Measurements from ENCODE around the gene ETS2. TPM values are rescaled to one million over a fixed set of nuclear protein-coding genes. Genes with fewer than 3 reads are reported as not detected.

The ETS2 gene
- total RNA-seq, 1 experiment from 2014 or later: 132 TPM

GRCh38 chr21:38810034-38810825 lies 4.5 kb downstream of the ETS2 start:
- peak overlapping the region; percentile 76 to 84 for H3K4me3 ChIP-seq (ENCODE audit: low read depth in 2 of 2, low read length in 2 of 2)
- H3K36me3 ChIP-seq (ENCODE audit: control insufficient read depth, insufficient read depth, low read length): peaks cover 26% of the 10 kb centered on the region
- BruUV-seq (replicated peaks): no TSS peak
- H3K27ac ChIP-seq (ENCODE audit: low read length): peak overlapping the region; percentile 93
- in situ Hi-C loops (cut with HindIII; ENCODE audit: low pct_unique_long_range_greater_than_20kb, low sequenced_read_pairs): no loop called here
- no peaks in the 10 kb centered on the region for H3K9me3 ChIP-seq (ENCODE audit: control insufficient read depth, insufficient read depth, low read depth, low read length)
- ATAC-seq (no peak), DNase-seq (ENCODE audit: low read depth, low spot score) (no peak)
- ChIA-PET CTCF (no interaction called here), POLR2A (interaction anchor here (1.0 to 1.2 kb wide), 2 partner anchors 22 to 48 kb away, joined by 3 to 4 read pairs; no protein-coding TSS in a partner anchor)
- TF ChIP-seq CTCF (IDR thresholded peaks at IDR 0.05) (no peak), SIN3A (IDR thresholded peaks at IDR 0.05; ENCODE audit: borderline replicate concordance, insufficient read depth, low read depth, low read length) (no peak), POLR2AphosphoS5 (IDR thresholded peaks at IDR 0.05; ENCODE audit: low read depth, low read length) (no peak; the same call in 1 of the 2 replicates), TCF7L2 (IDR thresholded peaks at IDR 0.05; ENCODE audit: low read depth, low read length) (no peak)
- TF ChIP-seq, protein P1, sequence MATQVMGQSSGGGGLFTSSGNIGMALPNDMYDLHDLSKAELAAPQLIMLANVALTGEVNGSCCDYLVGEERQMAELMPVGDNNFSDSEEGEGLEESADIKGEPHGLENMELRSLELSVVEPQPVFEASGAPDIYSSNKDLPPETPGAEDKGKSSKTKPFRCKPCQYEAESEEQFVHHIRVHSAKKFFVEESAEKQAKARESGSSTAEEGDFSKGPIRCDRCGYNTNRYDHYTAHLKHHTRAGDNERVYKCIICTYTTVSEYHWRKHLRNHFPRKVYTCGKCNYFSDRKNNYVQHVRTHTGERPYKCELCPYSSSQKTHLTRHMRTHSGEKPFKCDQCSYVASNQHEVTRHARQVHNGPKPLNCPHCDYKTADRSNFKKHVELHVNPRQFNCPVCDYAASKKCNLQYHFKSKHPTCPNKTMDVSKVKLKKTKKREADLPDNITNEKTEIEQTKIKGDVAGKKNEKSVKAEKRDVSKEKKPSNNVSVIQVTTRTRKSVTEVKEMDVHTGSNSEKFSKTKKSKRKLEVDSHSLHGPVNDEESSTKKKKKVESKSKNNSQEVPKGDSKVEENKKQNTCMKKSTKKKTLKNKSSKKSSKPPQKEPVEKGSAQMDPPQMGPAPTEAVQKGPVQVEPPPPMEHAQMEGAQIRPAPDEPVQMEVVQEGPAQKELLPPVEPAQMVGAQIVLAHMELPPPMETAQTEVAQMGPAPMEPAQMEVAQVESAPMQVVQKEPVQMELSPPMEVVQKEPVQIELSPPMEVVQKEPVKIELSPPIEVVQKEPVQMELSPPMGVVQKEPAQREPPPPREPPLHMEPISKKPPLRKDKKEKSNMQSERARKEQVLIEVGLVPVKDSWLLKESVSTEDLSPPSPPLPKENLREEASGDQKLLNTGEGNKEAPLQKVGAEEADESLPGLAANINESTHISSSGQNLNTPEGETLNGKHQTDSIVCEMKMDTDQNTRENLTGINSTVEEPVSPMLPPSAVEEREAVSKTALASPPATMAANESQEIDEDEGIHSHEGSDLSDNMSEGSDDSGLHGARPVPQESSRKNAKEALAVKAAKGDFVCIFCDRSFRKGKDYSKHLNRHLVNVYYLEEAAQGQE (IDR thresholded peaks at IDR 0.05; ENCODE audit: insufficient read depth in 1 of 2, low read depth in 2 of 2, low read length in 1 of 2): no peak
- no peaks in the 10 kb centered on the region for H3K27me3 ChIP-seq (ENCODE audit: control insufficient read depth, insufficient read depth, low read length)
- H3K4me1 ChIP-seq (ENCODE audit: control insufficient read depth, insufficient read depth, low read length): peaks cover 45% of the 10 kb centered on the region
- intact Hi-C loops (cut with micrococcal nuclease; ENCODE audit: unreplicated experiment): no loop called here

GRCh38 chr21:38810826-38811164 lies 5.1 kb downstream of the ETS2 start:
- in situ Hi-C loops (cut with HindIII; ENCODE audit: low pct_unique_long_range_greater_than_20kb, low sequenced_read_pairs) (no loop called here), intact Hi-C loops (cut with micrococcal nuclease; ENCODE audit: unreplicated experiment) (no loop called here)
- Histone ChIP-seq H3K36me3 (ENCODE audit: control insufficient read depth, insufficient read depth, low read length) (peaks cover 26% of the 10 kb centered on the region), H3K9me3 (ENCODE audit: control insufficient read depth, insufficient read depth, low read depth, low read length) (no peaks in the 10 kb centered on the region), H3K4me3 (ENCODE audit: low read depth in 2 of 2, low read length in 2 of 2) (peak overlapping the region; percentile 76 to 84), H3K27me3 (ENCODE audit: control insufficient read depth, insufficient read depth, low read length) (no peaks in the 10 kb centered on the region), H3K27ac (ENCODE audit: low read length) (peak overlapping the region; percentile 93), H3K4me1 (ENCODE audit: control insufficient read depth, insufficient read depth, low read length) (peaks cover 49% of the 10 kb centered on the region)
- ChIA-PET POLR2A (interaction anchor here (0.6 to 1.2 kb wide), 3 partner anchors 21 to 79 kb away, joined by 3 read pairs; no protein-coding TSS in a partner anchor), CTCF (no interaction called here)
- BruUV-seq (replicated peaks): no TSS peak
- no peak for DNase-seq (ENCODE audit: low read depth, low spot score)
- ATAC-seq: no peak
- no peak for TF ChIP-seq POLR2AphosphoS5 (IDR thresholded peaks at IDR 0.05; ENCODE audit: low read depth, low read length)
- TF ChIP-seq CTCF (IDR thresholded peaks at IDR 0.05): no peak
- TF ChIP-seq, protein P1 (IDR thresholded peaks at IDR 0.05; ENCODE audit: insufficient read depth in 1 of 2, low read depth in 2 of 2, low read length in 1 of 2): no peak
- no peak for TF ChIP-seq TCF7L2 (IDR thresholded peaks at IDR 0.05; ENCODE audit: low read depth, low read length)
- no peak for TF ChIP-seq SIN3A (IDR thresholded peaks at IDR 0.05; ENCODE audit: borderline replicate concordance, insufficient read depth, low read depth, low read length)
